HG03196 (cell line): ENCODE results near the gene EGF.
"Not testable (repeated sequence)": the region's sequence is repeated elsewhere in the genome, so short reads cannot be mapped to it uniquely, and the experiment has no call there.

Experiments used
- ATAC-seq: cut with Tn5 transposase; IDR thresholded peaks from one replicate; pipeline ENCODE4 v1.9.1; 2021; ENCODE audit not compliant: unreplicated experiment

Gene EGF

DNA sequence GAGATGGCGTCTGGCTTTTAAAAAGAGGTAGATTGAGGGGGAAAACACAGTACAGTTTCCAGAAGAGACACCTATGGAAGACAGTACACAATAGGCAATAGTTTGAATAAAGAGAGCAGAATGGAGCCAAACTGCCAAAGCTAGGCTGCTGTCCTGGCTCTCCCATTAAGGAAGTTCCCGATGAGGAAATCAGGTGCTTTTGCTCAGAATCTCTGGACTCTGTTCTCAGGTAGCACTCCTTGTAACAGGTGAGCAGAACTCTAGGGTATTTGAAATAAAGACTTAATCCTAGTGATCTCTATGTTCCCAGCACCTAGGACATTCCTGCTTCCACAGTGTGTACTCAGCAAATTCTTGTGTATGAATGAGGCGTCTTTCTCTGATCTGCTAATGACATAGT, 1.6 kb downstream of the EGF start:
- ATAC-seq, result no peak

DNA sequence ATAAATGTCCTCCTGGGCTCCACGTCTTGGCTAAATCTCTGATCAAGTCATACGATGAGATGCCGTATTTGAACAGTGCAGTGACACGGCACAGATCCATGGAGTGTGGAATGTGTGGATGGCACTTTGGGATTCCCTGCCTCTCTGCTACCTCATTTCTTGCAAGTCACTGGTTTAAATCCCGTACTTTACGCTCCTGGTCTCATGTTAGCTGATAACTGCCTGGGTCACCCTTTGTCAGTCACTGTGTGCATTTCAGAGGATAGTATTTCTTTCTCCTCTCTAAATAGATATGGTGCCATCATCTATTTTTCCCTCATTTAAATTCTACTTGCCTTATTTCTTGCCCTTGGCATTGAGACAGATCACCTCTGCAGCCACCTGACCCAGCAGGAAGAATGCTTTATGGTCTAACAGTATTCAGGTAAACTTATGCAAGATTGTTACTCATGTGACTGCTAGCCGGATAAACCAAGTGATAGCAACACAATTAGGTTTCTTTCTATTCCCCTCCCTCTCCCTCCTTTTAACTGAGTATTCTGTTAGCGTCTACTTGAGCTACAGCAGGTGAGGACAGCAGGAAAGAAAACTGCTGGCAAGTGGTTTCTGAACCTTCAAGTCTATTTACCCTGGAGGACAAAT, 2.8 kb downstream of the EGF start:
- ATAC-seq, result no peak

DNA sequence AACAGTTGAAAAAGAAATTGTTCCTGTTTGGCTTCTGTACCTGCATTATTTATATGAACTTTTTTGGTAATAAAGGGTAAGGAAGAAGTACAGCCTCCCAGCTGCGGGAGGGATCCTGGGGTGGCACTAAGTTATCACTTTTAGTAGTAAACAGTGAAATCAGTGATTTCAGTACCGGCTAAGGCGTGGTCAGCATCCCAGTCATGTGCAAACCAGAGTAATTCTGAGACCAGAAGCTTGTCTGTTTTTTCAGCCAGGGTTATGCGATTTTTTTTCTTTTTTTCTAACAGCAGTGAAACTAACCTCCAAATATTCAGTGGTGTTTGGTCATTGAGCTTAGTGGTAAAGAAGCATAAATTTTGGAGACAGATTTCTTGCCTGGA, 3.3 kb downstream of the EGF start:
- no peak for ATAC-seq

DNA sequence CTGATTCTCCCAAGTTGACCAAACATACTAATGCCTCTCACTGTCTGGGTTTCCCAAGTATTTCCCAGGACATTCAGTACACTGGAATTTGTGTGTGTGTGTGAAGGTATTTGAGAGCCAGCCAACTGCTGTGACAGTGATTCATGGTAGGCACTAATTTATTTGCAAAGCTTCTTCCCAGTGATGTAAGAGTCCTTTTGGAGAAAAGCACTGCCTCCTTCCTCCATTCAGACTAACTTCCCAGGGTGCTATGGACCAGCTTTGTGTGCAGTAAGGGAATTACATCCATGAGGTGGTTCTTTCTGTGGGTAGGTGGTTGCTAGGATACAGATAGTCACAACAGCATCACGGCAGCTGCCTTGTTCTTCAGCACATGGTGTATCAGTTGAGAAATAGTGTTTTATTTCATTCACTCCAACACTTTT, 8.7 kb downstream of the EGF start:
- ATAC-seq, result no peak

DNA sequence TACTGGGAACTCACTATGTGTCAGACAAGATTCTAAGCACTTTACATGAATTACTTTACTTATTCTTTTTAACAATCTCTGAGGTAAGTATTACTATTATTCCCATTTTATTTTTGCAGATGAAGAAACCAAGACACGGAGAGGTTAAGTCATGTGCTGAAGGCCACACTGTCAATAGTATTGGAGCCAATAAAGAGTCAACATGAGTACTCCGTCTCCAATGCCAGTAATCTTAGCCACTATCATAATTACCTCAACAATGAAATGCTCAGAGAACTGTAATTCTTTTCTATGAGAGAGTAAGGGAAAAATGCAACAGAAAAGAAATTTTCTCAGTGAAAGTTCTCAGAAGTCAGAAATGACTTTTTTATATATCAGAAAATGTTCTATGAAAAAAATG, 12.7 kb downstream of the EGF start:
- ATAC-seq, result no peak

DNA sequence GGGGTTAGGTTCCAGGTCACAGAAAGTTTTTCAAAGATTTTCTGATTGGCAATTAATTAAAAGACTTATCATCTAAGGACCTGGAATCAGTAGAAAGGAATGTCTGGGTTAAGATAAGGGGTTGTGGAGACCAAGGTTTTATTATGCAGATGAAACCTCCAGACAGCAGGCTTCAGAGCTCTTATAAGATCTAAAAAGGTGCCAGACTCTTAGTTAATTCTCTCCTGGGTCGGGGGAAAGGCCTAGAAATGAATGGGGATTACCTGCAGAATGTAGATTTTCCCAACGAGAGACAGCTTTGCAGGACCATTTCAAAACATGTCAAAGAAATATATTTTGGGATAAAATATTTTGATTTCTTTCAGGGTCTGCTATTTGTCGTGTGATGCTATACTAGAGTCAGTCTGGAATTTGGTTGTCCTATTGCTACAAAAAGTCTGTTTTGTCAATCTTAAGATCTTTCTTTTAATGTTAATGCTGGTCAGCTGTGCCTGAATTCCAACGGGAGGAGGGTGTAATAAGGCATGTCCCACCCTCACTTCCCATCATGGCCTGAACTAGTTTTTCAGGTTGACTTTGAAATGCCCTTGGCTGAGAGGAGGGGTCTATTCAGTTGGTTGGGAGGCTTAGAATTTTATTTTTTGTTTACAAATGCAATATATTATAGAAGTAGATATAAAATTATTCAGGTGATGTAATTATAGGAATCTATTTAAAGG, 15.8 kb downstream of the EGF start:
- no peak for ATAC-seq

DNA sequence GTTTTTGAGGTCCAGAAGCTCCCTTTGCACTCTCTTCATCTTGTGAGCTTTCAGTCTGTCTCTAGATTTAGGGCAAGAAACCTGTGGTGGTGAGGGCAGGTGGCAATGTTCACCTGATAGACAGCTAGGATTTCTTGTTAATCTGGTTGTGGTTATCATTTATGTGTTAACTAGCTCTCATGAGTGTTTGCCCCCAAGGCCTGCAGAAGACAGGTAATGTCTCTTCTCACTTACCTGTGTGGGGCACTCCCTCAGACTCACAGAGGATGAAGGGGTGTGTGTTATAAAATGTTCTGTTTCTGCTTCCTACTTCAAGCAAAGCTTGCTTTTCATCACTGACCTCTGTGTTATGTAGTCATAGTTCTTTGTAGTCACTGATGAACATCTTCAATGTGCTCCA, 17.8 kb downstream of the EGF start:
- ATAC-seq, result no peak

DNA sequence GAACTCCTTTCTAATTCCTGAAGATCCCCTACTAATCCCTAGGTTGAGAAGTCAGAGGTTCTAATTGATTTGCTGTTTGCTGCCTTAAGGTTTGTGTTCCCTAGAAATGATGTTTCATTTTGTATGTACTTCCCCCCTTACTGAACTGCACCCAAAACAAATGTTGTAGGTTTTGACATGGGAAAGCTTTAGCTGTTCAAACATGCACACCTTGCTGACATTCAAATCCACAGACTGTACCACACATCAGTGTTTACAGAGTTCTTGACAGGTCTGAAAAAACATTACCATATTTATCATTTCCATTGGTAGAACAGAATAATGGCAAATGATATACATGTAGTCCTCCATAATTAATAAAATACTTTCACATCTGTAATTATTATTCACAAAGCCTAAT, 18.2 kb downstream of the EGF start:
- no peak for ATAC-seq

DNA sequence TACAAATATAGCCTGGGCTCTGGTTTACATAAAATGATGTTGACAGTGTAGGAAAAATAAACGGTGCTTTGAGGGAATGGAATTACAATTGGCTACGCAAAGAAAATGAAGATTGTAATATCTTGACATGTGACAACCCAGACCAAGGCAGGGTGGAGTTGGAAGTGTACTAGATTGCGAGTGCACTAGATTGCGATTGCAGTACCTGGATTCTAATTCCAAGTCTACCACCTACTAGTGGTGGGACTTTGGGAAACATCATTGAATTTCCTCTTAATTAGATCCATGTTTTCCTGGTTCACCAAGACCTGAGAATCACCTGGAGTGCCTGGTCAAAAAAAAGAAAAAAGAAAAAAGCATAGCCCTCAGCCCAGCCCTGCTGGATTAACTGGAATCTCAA, 18.6 kb downstream of the EGF start:
- ATAC-seq, result no peak

DNA sequence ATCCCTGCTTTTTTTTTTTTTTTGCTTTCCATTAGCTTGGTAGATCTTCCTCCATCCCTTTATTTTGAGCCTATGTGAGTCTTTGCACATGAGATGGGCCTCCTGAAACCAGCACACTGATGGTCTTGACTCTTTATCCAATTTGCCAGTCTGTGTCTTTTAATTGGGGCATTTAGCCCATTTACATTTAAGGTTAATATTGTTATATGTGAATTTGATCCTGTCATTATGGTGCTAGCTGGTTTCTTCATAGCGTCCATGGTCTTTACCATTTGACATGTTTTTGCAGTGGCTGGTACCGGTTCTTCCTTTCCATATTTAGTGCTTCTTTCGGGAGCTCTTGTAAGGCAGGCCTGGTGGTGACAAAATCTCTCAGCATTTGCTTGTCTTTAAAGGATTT, 24.7 kb downstream of the EGF start:
- not testable (repeated sequence) for ATAC-seq

DNA sequence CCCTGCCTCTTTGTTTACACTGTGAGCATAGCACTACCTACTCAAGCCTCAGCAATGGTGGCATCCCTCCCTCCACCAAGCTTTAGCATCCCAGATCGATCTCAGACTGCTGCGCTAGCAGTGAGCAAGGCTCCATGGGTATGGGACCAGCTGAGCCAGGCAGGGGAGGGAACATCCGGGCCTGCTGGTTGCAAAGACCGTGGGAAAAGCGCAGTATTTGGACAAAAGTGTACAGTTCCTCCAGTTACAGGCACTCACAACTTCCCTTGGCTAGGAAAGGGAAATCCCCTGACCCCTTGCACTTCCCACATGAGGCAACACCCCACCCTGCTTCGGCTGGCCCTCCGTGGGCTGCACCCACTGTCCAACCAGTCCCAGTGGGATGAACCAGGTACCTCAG, 26.5 kb downstream of the EGF start:
- ATAC-seq, result no peak

DNA sequence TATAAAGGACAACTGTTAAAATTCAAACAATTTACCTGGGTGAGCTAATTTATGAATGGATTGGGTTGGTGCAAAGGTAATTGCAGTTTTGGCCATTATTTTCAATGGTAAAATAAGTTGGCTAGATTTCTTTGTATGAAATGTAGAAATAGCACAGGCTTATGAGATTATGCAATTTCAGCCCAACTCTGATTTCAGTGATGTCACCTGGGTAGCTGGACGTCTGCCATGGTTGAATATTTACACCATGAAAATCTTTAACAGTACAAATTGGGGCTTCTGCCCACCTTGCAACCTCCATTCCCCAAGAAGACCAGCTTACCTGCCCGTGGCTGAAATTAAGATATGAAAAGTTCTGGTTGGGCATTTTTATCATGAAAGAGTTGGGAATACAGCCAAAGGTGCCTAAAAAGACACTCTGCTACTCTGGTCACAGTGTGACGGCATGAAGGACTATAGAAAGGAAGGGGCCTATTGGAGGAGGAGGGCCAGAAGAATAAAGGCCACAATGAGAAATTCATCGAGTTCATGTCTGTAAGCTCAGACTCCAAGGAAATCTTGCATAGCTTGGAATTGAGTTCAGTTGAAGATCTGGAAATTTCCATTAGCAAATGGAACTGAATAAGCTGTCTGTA, 29.7 kb downstream of the EGF start:
- ATAC-seq, result no peak

DNA sequence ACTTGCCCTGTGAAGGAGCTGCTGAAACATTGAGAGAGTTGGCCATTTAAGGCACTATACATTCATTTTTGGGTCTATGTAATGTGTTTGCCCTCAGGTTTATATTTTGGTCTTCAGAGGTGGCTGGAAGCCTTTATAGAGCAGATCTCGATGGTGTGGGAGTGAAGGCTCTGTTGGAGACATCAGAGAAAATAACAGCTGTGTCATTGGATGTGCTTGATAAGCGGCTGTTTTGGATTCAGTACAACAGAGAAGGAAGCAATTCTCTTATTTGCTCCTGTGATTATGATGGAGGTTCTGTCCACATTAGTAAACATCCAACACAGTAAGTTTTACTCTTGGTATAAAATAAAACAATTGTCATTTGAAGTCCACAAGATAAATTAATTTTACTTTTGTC, 31.1 kb downstream of the EGF start:
- no peak for ATAC-seq

DNA sequence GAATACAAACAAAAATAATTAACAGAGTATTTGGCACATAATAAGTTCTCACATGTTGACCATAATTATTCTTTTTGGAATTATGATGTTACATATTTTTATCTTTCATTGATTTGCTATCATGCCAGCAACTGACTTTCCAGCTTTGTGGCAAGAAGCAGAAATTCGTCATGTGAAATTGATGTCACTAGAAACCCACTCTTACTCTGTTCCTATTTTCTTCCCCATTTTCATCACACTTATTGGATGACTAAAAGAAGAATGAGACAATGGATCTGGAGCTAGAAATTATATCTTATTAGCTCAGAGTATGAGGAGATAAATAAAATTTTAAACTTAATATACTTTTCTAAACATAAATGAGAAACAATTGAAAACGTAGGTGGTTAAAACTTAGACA, 31.9 kb downstream of the EGF start:
- ATAC-seq, result no peak

DNA sequence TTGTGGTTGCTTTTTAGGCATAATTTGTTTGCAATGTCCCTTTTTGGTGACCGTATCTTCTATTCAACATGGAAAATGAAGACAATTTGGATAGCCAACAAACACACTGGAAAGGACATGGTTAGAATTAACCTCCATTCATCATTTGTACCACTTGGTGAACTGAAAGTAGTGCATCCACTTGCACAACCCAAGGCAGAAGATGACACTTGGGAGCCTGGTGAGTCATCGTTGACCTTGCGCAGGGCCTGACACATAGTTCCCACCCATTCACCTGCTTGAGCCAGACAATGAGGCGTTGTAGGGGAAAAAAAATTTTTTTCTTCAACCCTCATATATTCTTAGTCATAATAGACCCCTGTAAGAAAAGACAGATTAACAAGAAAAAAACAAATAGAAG, 32.4 kb downstream of the EGF start:
- ATAC-seq, result no peak

DNA sequence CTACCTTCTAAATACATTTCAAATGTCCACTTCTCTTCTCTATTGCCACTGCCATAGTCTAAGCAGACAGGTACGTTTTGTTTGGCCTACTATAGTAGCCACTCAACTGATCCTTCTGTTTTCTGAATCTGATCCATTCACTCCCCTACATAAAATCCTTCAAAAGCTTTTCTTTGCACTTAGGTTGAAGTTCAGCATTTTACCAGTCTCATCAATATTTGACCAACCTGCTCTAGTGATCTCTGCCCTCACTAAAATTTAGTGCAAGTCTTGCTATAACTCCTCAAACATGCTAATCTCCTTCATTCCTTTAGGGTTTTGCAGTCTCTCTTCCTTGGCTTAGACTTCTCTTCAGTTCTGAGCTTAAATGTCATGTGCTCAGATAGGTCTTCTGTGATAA, 33.4 kb downstream of the EGF start:
- no peak for ATAC-seq

DNA sequence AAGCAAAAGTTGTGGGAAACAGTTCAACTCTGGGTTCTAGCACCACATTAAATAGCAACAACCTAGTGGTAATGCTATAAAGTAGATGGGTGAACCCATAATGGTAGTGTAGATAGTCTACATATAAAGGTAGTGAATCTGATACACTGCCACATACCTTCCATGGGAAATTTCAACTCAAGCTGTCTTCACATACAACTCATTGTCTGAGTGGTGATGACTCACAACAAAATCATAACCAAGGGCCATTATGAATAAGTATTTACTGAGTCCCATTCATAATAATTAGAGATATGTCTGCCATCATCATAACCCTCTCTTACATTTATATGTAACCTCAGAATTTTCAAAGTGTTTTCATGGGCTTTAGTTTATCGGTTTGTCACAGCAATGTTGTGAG, 34.8 kb downstream of the EGF start:
- ATAC-seq, result no peak

DNA sequence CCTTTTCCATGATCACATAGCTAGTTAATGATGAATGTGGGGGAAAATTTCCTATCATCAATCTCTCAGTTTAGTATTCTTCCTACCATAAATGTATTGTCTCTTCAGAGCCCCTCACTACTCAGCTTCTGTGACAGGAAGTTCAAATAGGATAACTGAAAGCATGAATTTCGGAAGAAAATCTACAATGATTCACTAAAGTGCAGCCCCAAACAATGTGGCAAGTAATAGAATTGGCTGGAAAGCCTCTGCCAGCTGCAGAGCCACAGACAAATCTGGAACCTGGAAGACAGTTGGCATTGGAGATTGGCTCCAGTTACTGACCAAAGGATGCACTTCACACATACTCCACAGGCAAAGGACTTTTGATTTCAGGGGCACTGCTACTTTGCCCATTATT, 35.2 kb downstream of the EGF start:
- ATAC-seq, result no peak

DNA sequence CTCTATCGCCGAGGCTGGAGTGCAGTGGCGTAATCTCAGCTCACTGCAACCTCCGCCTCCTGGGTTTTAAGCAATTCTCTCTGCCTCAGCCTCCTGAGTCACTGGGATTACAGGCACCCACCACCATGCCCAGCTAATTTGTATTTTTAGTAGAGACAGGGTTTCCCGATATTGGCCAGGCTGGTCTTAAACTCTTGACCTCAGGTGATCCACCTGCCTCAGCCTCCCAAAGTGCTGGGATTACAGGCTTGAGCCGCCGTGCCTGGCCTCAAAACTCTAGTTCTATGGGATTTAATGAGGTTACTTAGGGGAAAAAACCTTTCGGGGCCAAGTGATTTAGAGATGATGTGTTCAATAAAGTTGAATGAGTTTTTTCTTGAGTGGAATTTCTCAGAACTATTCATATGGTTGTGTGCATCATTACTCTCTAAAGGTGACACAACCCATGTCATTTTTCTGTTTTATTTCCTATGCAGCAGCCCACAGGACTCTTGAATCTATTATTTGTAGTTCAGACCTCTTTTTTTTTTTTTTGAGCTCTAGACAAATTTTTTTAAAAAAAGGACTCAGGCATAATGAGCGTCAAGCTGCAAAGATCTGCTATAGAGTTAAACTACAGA, 36.5 kb downstream of the EGF start:
- ATAC-seq, result not testable (repeated sequence)

DNA sequence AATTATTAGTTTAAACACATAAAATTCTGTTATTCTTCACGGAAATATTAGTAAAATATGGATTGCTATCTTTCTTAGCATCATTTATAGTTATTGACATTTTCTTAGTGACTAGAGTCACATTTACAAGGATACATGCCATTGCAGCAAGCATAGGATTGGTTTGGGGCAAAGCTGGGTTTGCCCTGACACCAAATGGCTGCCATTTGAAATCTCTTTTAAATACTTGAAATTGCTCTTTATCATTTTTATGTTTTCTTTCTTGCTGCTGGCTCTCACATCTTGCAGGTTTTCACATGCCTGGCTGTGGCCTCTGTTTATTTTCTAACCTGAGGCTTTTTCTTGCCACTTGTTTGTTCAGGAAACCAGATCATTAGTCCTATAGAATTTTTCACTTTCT, 39.9 kb downstream of the EGF start:
- no peak for ATAC-seq

DNA sequence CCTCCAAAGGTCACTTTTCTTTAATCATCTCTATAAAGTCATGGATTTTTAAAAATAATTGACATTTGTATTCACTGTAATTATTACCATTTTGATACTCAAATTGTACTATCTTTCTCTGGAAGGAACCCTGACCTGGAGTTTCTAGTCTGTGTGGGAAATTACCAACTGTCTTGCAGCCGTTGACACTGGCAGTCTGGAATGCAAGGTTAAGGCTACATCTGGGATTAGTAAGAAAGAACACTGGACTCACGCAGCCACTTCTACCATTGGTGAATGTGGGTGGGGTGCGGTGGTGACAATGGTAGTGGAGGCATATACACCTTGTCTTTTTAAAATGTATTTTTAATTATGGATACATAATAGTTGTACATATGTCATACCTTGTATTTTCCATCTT, 40.9 kb downstream of the EGF start:
- no peak for ATAC-seq

DNA sequence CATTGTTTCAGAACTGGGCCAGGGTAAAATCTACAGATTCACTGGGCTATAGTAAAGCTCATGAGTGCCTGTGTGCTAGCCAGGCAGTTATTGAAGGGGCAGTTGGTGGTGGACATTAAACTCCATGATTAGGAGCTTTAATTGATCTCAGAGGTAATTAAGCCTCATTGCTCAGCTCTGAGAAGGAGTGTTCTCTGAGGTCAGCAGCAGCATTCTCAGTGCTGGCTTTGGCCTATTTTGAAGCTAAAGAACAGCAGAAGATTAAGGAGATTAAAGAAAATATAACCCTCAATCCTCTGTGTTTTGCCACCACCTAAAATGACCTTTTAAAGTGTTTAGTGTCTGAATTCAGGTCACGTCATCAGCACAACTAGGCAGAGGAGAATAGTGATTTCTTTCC, 42.5 kb downstream of the EGF start:
- no peak for ATAC-seq
